H9 (cell line): ENCODE measurements around the gene GUK1. TPM values are rescaled to one million over a fixed set of nuclear protein-coding genes. Genes with fewer than 3 reads are reported as not detected.

Experiments used
- DNase-seq: peaks from one replicate; pipeline ENCODE4 v3.0.0-alpha.2; 2017
- H2AFZ ChIP-seq: one replicate; pipeline ENCODE4 v1.6.1; 2013; ENCODE audit warnings: mild to moderate bottlenecking, low read length, control low read depth, moderate library complexity
- H2AK5ac ChIP-seq: 2 replicates; pipeline ENCODE4 v1.6.1; 2013; ENCODE audit warnings: low read length, control low read depth, mixed read lengths; ENCODE audit not compliant: insufficient read length
- H2BK120ac ChIP-seq: one replicate; pipeline ENCODE4 v1.6.1; 2013; ENCODE audit warnings: low read depth, mild to moderate bottlenecking, low read length, control low read depth, inconsistent platforms; ENCODE audit not compliant: poor library complexity, severe bottlenecking
- H2BK12ac ChIP-seq: 2 replicates; pipeline ENCODE4 v1.6.1; 2013; ENCODE audit warnings: low read length, control low read depth, mixed read lengths, low read depth; ENCODE audit not compliant: insufficient read length
- H2BK15ac ChIP-seq: 2 replicates; pipeline ENCODE4 v1.6.1; 2013; ENCODE audit warnings: low read depth, low read length, control low read depth
- H2BK20ac ChIP-seq: one replicate; pipeline ENCODE4 v1.6.1; 2013; ENCODE audit warnings: low read depth, mild to moderate bottlenecking, low read length, control low read depth, inconsistent platforms; ENCODE audit not compliant: poor library complexity, severe bottlenecking
- H2BK5ac ChIP-seq: 2 replicates; pipeline ENCODE4 v1.6.1; 2013; ENCODE audit warnings: low read length, control low read depth, mixed read lengths; ENCODE audit not compliant: insufficient read length
- H3K14ac ChIP-seq: 2 replicates; pipeline ENCODE4 v1.6.1; 2013; ENCODE audit warnings: low read length, control low read depth; ENCODE audit not compliant: insufficient read depth
- H3K18ac ChIP-seq: 2 replicates; pipeline ENCODE4 v1.6.1; 2013; ENCODE audit warnings: low read depth, mild to moderate bottlenecking, mixed read lengths, low read length, control low read depth; ENCODE audit not compliant: insufficient read length
- H3K23ac ChIP-seq: 2 replicates; pipeline ENCODE4 v1.6.1; 2013; ENCODE audit warnings: low read length, control low read depth, mixed read lengths, low read depth; ENCODE audit not compliant: insufficient read length
- H3K23me2 ChIP-seq: 2 replicates; pipeline ENCODE4 v1.6.1; 2013; ENCODE audit warnings: low read depth, mild to moderate bottlenecking, mixed read lengths, low read length, control low read depth; ENCODE audit not compliant: insufficient read length, poor library complexity, severe bottlenecking
- H3K27ac ChIP-seq: 2 replicates; pipeline ENCODE4 v1.5.1; 2013; ENCODE audit warnings: low read length, control low read depth, mixed read lengths, low read depth; ENCODE audit not compliant: insufficient read length
- H3K27me3 ChIP-seq: 2 replicates; pipeline ENCODE4 v1.6.1; 2013; ENCODE audit warnings: low read length, control low read depth, inconsistent platforms; ENCODE audit not compliant: insufficient read depth
- H3K4ac ChIP-seq: 2 replicates; pipeline ENCODE4 v1.6.1; 2013; ENCODE audit warnings: low read depth, mild to moderate bottlenecking, control low read depth, inconsistent platforms, low read length, moderate library complexity
- H3K4me1 ChIP-seq: 2 replicates; pipeline ENCODE4 v1.6.1; 2013; ENCODE audit warnings: low read length, control low read depth, inconsistent platforms; ENCODE audit not compliant: insufficient read depth
- H3K4me2 ChIP-seq: 2 replicates; pipeline ENCODE4 v1.6.1; 2013; ENCODE audit warnings: low read length, control low read depth, mixed read lengths; ENCODE audit not compliant: insufficient read length, insufficient read depth
- H3K56ac ChIP-seq: 2 replicates; pipeline ENCODE4 v1.6.1; 2013; ENCODE audit warnings: low read depth, mild to moderate bottlenecking, mixed read lengths, low read length, control low read depth; ENCODE audit not compliant: insufficient read length
- H3K79me1 ChIP-seq: 2 replicates; pipeline ENCODE4 v1.6.1; 2013; ENCODE audit warnings: low read depth, mild to moderate bottlenecking, moderate library complexity, low read length, control low read depth, inconsistent platforms; ENCODE audit not compliant: insufficient read depth, poor library complexity, severe bottlenecking
- H3K79me2 ChIP-seq: 2 replicates; pipeline ENCODE4 v1.6.1; 2013; ENCODE audit warnings: low read length, control low read depth, inconsistent platforms; ENCODE audit not compliant: insufficient read depth
- H3K9ac ChIP-seq: 2 replicates; pipeline ENCODE4 v1.6.1; 2013; ENCODE audit warnings: low read length, control low read depth, mixed read lengths; ENCODE audit not compliant: insufficient read length; ENCODE audit errors: extremely low read depth
- H3K9me3 ChIP-seq: one replicate; pipeline ENCODE4 v1.6.1; 2013; ENCODE audit warnings: low read depth, low read length, inconsistent platforms; ENCODE audit not compliant: control insufficient read depth
- H3T11ph ChIP-seq: one replicate; pipeline ENCODE4 v1.6.1; 2013; ENCODE audit warnings: mild to moderate bottlenecking, low read length, control low read depth, inconsistent platforms
- H4K20me1 ChIP-seq: one replicate; pipeline ENCODE4 v1.6.1; 2013; ENCODE audit not compliant: control insufficient read depth, insufficient read length, insufficient read depth
- H4K5ac ChIP-seq: 2 replicates; pipeline ENCODE4 v1.6.1; 2013; ENCODE audit warnings: low read depth, mild to moderate bottlenecking, mixed read lengths, low read length, control low read depth; ENCODE audit not compliant: insufficient read length
- H4K8ac ChIP-seq: replicated peaks from 2 replicates; pipeline ENCODE4 v1.6.1; 2013; ENCODE audit warnings: low read length, control low read depth, mixed read lengths, low read depth; ENCODE audit not compliant: insufficient read length
- H4K91ac ChIP-seq: 2 replicates; pipeline ENCODE4 v1.6.1; 2013; ENCODE audit warnings: low read depth, mild to moderate bottlenecking, moderate library complexity, mixed read lengths, low read length, control low read depth; ENCODE audit not compliant: insufficient read length
- H3K27ac Mint-ChIP-seq, 3 experiments: 2 replicates in 2 of 3; 3 replicates in 1 of 3; pipeline ENCODE4 v1.8.0; 2020 to 2021; ENCODE audit warnings: mixed read lengths in 3 of 3, mild to moderate bottlenecking in 1 of 3, moderate library complexity in 1 of 3
- H3K27me3 Mint-ChIP-seq: 2 replicates; pipeline ENCODE4 v1.8.0; 2021; ENCODE audit warnings: low read depth, mild to moderate bottlenecking, moderate library complexity, mixed read lengths
- H3K36me3 Mint-ChIP-seq, 3 experiments: 2 replicates in 2 of 3; 3 replicates in 1 of 3; pipeline ENCODE4 v1.8.0; 2020 to 2021; ENCODE audit warnings: low read depth in 3 of 3, mixed read lengths in 3 of 3; ENCODE audit not compliant: insufficient read depth in 1 of 3
- H3K4me1 Mint-ChIP-seq, 2 experiments: 2 replicates each; pipeline ENCODE4 v1.8.0; 2020; ENCODE audit warnings: mixed read lengths in 2 of 2
- H3K4me3 Mint-ChIP-seq, 2 experiments: 2 replicates in 1 of 2; 3 replicates in 1 of 2; pipeline ENCODE4 v1.8.0; 2020 to 2021; ENCODE audit warnings: mild to moderate bottlenecking in 2 of 2, mixed read lengths in 2 of 2, moderate library complexity in 1 of 2
- H3K9me3 Mint-ChIP-seq, 2 experiments: 2 replicates in 1 of 2; 3 replicates in 1 of 2; pipeline ENCODE4 v1.8.0; 2020; ENCODE audit warnings: mild to moderate bottlenecking in 2 of 2, mixed read lengths in 2 of 2, moderate library complexity in 1 of 2
- WGBS: extraction: QIAGEN DNeasy Blood & Tissue Kit; methylation state at CpG from one replicate; pipeline ENCODE4 v1.1.7; 2013; ENCODE audit warnings: missing lambda C conversion rate, low lambda C conversion rate, mixed read lengths; ENCODE audit not compliant: insufficient read length; ENCODE audit errors: extremely low coverage; 5-methylcytosine and 5-hydroxymethylcytosine counted together
- total RNA-seq: library from RNA; stranded (reverse); gene quantifications from 2 replicates; pipeline ENCODE4 v1.2.1, GENCODE V29; 2021
- TF ChIP-seq, protein P1 (sequence below): fragments of 200-600 bp; sonication (generic); conservative IDR thresholded peaks from 3 replicates; pipeline ENCODE4 v1.8.0; 2021; ENCODE audit warnings: antibody characterized with exemption, mild to moderate bottlenecking

GUK1 gene
- total RNA-seq, 1 experiment from 2014 or later, result 88.2 TPM

DNA sequence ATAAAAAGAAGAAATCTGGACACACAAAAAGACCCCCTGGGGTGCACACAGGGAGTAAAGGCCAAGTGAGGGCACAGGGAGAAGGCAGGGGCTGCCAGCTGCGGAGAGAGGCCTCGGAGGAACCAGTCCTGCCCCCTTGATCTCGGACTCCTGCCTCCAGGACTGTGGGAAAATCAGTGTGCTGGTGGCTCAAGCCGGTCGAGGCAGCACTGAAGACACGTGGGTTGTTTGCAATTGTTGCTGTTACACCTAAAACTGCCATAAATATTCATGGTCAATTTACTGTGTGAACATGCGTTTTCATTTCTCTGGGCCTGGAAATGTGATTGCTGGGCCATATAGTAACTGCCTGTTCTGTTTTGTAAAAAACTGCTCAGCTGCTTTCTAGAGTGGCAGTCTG is 44.1 kb downstream of the GUK1 start:
- Histone ChIP-seq H3T11ph (no peak overlapping the region), H3K27ac (no peak overlapping the region), H3K9ac (no peak overlapping the region), H4K91ac (no peak overlapping the region), H3K18ac (no peak overlapping the region), H2BK20ac (no peak overlapping the region), H3K4me1 (no peaks in the 10 kb centered on the region), H3K4ac (no peak overlapping the region), H2AK5ac (no peak overlapping the region), H4K5ac (no peak overlapping the region), H3K56ac (no peak overlapping the region), H3K14ac (no peak overlapping the region), H2BK120ac (no peak overlapping the region), H4K20me1 (no peaks in the 10 kb centered on the region), H3K23me2 (no peaks in the 10 kb centered on the region), H3K79me1 (no peaks in the 10 kb centered on the region), H2BK15ac (no peak overlapping the region), H2AFZ (no peak overlapping the region), H3K27me3 (no peaks in the 10 kb centered on the region), H3K23ac (no peak overlapping the region), H3K4me2 (no peak overlapping the region), H2BK5ac (no peak overlapping the region), H4K8ac (no peak overlapping the region), H3K79me2 (no peaks in the 10 kb centered on the region), H3K9me3 (no peaks in the 10 kb centered on the region), H2BK12ac (no peak overlapping the region)
- TF ChIP-seq, protein P1, sequence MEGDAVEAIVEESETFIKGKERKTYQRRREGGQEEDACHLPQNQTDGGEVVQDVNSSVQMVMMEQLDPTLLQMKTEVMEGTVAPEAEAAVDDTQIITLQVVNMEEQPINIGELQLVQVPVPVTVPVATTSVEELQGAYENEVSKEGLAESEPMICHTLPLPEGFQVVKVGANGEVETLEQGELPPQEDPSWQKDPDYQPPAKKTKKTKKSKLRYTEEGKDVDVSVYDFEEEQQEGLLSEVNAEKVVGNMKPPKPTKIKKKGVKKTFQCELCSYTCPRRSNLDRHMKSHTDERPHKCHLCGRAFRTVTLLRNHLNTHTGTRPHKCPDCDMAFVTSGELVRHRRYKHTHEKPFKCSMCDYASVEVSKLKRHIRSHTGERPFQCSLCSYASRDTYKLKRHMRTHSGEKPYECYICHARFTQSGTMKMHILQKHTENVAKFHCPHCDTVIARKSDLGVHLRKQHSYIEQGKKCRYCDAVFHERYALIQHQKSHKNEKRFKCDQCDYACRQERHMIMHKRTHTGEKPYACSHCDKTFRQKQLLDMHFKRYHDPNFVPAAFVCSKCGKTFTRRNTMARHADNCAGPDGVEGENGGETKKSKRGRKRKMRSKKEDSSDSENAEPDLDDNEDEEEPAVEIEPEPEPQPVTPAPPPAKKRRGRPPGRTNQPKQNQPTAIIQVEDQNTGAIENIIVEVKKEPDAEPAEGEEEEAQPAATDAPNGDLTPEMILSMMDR, result no peak
- Mint-ChIP-seq H3K9me3 (no peaks in the 10 kb centered on the region), H3K4me3 (no peak overlapping the region), H3K4me1 (no peaks in the 10 kb centered on the region), H3K36me3 (no peaks in the 10 kb centered on the region), H3K27ac (0 out of 7 replicates have a peak overlapping the region, but pooled peaks of 1 of the 3 experiments have one; percentile 18), H3K27me3 (peaks cover 7% of the 10 kb centered on the region)
- DNase-seq, result no peak
- no CpG with 5 or more reads among the region's 7 CpGs for WGBS
